Measurements from ENCODE around the gene KRT6A.
"Not testable (repeated sequence)": the region's sequence is repeated elsewhere in the genome, so short reads cannot be mapped to it uniquely, and the experiment has no call there.

Gene KRT6A

DNA sequence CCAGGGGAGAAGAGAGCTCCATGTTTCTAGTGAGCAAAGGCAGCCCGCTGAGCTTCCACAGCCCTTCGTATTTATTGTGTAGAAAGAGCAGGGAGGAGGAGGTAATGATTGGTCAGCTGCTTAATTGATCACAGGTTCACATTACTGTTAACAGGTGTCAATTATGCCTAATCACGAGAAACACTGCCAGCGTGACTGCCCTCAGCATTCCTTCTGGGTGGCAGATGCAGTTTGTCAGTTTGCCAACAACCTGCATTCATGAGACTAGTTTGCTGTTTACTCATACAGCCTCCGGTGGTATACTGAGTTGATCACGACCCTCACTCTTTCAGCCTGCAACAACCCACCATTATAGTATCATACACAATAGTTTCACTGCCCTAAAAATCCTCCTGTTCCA lies 7.5 kb upstream of the KRT6A start:
- not testable (repeated sequence) for DNase-seq (ENCODE audit: low spot score)

DNA sequence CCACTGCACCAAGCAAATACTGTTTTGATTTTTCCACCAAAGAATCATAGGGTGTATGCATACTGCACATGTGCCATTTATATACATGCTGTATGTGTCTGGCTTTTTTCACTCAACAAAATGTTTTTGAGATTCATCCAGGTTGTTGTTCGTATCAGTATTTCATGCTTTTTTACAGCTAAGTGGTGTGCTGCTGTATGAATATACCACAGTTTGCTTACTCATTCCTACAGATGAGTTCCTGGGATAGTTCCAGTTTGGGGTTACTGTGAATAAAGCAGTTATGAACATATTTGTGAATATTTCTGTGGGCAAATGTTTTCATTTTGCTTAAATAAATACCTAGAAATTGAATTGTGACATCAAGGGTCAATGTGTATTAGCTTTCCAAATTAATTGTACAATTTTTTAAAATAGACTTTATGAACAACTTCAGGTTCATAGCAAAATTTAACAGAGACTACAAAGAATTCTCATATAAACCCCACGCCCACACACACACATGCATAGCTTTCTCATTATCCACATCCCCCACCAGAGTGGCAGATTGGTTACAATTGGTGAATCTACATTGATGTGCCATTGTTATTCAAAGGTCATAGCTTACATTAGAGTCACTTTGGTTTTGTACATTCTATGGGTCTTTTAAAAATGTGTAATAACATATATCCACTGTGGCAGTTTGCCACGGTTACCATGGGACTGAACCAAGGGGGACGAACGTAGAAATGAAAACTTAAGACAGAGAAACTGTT lies 6.9 kb upstream of the KRT6A start:
- DNase-seq (ENCODE audit: low spot score), result no peak

DNA sequence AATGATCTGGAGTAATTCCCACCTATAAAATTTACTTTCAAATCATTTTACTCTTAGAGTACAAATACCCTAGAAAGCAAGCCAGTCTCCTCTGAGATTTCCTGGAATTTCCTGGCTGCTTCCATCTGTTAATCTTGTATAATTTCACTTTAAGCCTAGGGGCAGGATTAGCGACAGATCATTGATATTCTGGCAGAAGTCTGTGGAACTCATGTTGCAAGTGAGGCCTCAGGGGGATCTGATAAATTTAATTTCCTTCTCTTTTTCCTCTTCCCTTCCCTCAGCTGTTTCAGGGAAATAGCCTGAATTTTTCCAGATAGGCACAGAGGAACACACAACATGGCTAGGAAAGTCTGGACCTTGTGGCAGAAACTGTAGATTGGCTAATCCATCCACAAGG lies 5.9 kb upstream of the KRT6A start:
- DNase-seq (ENCODE audit: low spot score), result no peak

DNA sequence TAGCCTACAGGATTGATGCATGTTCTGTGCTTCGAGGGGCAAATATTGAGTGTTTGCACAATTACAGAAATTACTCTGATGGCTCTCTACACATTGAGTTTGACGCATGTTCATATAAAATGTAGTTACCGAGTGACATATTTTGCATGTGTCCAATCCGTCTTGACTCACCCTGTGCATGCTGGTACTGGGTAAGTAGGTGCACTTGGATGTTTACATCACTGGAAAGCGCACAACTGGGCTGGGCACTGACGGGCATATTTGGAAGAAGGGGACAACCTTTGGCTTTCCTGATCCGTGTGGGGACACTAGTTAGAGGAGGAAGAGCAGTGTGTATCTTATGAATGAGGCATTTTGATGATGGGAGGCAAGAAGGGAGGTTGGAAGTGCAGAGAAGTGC lies 4.9 kb upstream of the KRT6A start:
- DNase-seq (ENCODE audit: low spot score), result no peak

DNA sequence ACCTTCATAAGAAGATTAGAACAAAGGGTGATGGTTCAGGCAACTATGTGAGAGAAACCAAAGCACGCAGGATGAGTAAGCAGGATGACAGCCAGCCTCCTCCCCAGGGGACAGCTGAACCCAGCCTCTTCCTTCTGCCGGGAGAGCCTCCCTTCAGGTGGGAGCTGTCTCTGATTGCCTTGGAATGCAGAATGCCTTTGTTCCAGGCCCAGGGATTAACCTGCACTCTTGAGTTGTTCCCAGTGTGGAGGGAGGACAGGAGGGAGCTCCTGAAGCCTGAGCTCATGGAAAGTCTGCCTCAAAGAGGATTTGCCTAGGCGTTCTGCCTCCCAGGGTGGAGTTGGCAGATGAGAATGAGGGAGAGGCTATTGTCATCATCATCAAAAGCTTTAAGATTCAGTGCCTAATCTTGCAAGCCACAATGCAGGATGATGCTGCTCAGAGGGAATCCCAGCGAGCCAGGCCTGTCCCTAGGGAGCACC lies 3.6 kb upstream of the KRT6A start:
- DNase-seq (ENCODE audit: low spot score), result no peak

DNA sequence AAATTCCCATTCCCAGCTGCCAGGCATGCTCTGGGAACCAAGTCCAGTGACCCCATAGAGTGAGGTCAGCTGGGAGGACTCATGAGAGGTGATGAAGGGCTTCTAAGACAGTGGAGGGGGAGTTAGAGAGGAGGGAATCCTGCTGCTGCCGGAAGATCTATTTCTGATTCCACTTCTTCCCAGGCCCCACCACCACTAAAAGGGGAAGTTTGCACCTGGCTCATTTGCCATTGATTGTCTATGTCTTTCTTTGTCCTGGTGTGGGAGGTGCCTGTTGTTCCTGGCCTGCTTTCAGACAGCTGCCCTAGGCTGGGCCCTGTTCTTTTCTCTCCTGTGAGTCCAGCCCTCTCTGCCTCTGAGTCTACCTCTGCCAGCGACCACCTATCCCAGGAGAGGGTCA lies 3.0 kb upstream of the KRT6A start:
- DNase-seq (ENCODE audit: low spot score), result no peak

DNA sequence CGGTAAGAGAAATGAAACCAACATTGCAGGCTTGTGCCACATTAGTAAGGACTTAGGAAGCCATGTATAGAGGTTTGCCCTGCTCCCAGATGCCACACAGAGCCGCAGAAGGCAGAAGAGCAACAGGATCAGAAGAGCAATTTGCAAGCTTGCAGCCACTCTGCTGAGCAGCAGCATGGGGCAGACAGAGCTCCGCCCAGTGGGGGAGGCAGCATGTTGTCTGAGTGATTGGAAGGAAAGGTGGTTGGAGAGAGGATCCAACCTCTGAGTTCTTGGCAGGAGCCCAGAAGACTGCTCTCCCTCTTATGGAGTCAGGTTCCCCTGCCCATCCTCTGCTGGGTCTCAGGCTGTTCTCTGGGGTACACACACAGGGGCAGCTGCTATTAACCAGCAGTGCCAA lies 2.3 kb upstream of the KRT6A start:
- no peak for DNase-seq (ENCODE audit: low spot score)

DNA sequence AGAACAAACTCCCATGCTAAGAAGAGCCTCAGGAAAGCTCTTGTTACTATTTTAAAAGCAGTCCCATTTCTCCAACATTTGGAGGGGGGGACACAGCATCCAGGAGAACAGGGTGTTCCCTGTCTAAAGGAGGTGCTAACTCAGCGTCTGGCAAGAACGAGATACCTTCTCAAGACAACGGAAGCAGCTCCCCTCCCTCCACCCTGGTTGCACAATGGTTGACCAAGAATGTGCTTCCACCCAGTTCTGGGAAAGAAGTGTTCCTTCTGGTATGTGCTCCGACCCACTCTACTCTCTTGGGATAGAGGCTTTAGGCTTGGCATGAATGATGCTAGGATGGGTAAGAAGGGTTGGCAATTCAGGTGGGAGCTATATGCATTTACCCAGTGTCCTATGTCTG lies 1.5 kb upstream of the KRT6A start:
- no peak for DNase-seq (ENCODE audit: low spot score)

DNA sequence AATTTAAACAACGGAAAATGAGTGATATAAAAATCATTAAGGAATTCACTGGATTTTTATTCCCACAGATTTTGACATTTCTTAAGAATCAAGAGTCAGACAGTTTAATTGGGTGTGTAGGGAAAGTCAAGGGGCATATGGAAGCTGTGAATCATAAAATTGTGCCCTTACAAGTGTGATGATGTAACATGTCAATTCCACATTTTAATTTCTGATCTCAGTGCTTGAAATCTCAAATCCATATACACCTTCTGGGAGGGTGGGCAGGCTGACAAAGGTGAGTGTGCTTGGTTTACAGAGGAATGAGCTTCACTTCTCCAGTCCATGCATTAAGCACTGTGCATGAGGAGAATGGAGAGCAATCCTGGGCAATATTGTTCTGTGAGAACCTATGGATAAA lies 1.0 kb upstream of the KRT6A start:
- DNase-seq (ENCODE audit: low spot score), result no peak

DNA sequence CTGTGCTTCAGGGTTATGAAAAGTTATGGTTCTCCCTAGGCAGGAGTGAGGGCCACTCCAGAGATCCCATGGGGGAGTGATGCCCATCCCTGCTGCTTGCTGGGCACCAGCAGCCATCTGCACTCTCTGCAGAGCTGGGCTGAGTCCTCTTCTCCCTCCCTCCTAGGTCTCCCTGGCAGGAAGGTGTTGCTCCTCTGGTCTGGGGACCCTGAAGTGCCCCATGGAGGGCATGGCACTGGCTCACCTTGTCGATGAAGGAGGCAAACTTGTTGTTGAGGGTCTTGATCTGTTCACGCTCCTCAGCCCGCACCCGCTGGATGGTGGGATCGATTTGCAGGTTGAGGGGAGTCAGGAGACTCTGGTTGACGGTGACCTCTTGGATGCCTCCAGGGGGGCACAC lies 652 bp downstream of the KRT6A start:
- not testable (repeated sequence) for DNase-seq (ENCODE audit: low spot score)

DNA sequence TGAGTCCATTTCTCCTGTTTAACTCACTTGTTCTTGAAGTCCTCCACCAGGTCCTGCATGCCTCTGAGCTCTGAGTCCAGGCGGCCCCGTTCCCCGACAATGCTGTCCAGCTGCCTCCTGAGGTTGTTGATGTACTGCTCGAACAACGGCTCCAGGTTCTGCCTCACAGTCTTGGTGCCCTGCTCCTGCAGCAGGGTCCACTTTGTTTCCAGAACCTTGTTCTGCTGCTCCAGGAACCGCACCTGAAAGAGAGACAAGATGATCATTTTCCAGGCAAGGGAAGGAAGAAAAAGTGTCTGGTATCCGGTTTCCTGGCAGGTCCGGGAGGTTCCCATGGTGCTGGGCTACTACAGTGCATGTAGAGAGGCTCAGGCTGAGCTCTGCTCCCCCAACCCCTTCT lies 1.6 kb downstream of the KRT6A start:
- DNase-seq (ENCODE audit: low spot score), result not testable (repeated sequence)

DNA sequence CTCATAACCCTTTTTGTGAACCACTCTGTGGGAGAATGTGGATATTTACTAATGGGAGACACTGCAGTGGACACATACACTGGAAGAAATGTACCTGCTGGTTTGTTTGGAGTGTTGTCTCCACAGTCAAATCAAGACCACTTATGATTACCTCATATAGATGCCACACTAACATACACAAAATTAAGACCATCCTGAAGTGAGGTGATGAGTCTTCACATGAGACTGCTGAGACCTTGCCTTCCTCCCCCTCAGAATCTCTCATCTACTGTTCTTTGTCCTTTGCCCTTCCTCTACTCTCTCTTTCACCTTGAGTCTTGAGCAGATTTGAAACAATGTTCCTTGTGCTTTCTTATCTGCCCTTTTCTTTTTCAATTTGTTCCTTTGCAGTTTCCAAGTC lies 4.3 kb downstream of the KRT6A start:
- no peak for DNase-seq (ENCODE audit: low spot score)

DNA sequence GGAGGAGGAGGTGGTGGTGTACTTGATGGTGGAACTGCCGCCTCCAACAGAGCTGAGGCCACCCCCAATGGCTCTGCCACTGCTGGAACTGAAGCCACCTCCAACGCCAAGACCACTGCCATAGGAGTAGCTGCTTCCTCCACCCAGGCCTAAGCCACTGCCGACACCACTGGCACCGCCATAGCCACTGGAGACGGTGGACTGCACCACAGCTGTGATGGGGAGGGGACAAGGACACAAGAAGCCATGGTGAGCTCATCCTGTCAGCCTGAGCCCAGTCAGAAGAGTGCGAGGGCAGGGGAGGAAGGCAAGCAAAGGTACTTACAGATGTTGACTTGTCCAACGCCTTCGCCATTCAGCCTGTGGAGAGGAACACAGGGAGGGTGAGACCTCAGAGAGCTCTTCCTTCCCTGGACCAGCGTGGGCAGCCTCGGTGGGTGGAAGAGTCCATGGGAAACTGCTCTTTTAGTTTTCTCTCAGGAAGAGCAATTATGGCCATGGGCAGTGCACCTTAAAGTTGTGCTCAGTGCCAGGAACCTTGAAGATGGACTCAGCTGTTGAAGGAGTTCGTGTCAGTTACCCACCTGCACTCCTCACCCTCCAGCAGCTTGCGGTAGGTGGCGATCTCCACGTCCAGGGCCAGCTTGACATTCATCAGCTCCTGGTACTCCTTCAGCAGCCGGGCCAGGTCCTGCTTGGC lies 5.2 kb downstream of the KRT6A start:
- DNase-seq (ENCODE audit: low spot score), result not testable (repeated sequence)

DNA sequence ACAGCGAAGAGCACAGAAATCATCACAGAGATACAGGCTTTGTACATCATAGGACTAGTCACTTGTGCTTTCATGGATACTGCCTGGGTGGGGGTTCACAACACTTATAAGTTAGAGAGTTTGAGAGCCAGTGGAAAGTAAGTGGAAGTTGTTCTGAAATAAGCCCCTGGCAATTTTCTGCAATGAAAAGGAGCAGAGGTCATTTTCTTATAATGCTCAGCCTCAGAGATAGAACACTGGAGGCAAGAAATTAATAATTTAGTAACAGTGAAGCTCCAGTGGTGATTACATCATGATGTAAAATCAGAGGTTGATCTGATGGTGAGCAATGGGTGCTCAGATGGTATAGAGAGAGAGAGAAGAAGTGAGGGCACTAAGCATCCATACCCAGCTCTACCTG lies 5.8 kb downstream of the KRT6A start:
- DNase-seq (ENCODE audit: low spot score), result no peak

DNA sequence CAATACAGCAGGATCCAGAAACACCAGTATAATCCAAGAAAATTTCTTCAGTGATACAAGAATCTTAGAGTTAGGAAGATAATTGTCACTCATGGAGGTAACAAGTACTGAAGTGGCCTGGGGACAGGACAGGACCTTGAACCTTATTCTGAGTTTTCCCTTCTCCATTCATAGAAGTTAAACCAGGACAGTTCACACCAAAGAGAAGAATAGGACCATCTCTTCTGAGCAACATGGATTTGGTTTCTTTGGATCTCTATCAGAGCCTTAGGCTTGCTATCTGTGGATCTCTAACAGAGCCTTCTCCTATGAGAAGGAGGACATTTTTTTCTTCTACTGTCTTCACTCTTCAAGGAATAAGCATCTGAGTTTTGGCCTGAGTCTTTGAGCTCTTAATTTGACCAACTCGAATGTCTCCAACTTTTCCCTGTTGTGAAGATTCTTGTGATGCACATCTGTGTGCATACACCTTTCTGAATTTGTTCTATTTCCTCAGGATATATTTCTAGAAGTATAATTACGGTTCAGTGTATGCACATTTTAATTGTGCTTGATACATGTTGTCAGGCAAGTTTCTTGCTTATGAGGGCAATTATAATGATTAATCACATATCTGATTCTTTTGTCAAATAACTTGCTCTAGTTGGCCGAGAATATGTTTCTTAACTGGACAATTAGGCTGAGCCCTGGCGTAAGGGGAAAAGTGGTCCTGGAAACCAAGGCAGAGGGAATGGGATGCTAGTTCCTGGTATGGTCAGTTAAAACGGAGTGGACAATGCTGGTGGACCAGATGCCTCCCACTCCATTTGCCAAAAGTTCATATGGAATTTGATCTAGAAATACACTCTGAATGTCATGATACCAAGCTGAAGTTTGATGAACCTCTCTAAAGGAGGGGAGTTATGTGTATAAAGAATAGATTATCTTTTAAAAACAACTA lies 6.6 kb downstream of the KRT6A start:
- DNase-seq (ENCODE audit: low spot score), result no peak

DNA sequence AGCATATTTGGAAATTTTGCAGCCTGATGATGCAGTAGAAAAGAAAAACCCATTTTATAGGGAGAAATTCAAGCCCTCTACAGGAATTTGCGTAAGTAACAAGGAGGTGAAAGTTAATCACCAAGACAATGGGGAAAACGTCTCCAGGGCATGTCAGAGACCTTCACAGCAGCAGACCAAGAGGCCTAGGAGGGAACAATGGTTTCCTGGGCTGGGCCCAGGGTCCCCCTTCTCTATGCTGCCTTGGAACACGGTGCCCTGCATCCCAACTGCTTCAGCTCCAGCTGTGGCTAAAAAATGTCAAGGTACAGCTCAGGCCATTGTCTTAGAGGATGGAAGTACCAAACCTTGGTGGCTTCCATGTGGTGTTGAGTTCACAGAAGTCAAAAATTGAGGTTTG lies 13.0 kb downstream of the KRT6A start:
- DNase-seq (ENCODE audit: low spot score), result no peak

DNA sequence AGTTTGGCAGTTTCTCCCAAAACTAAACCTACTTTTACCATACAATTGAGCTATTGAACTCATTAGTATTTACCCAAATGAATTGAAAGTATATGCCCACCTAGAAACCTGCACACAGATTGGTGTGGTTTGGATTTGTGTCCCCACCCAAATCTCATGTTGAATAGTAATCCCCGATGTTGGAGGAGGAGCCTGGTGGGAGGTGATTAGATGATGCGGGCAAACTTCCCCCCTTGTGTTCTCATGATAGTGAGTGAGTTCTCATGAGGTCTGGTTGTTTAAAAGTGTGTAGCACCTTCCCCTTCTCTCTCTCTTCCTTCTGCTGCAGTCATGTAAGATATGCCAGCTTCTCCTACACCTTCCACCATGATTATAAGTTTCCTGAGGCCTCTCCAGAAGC lies 15.4 kb downstream of the KRT6A start:
- DNase-seq (ENCODE audit: low spot score), result no peak

DNA sequence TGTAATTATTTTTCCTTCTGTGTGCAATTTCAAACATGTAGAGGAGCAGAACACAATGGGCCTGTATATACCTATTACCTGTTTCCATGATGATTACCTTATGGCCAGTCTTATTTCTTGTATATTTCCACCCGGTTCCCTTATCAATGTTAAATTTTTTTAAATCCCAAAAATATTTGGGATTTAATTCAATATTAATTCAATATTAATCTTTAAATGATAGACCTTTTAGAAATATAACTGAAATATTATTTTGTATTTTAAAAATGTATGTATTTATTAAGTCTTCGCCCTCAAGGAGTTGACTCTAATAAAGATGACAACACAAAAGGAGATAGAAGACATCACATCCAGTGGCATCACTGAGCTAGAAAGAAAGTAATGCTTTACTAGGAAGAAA lies 18.8 kb downstream of the KRT6A start:
- DNase-seq (ENCODE audit: low spot score), result no peak

DNA sequence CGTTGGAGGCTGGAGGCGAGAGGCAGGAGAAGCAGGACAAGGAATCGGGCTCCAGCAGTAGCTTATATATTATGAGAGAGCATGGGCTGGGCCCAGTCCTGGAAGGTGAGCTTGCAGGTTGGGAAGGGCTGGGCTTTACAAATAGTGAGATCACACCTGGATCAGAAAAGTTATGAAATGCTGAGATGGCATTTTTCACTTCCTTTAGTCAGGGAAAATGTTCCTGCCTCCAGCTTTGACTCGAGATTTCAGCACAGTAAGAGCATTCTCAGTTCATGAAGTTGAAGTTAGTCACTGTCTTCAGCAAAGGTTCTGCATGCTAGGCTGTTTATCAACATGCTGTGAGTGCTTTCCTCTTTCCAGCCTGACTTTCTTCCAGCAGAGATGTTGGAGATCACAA lies 19.3 kb downstream of the KRT6A start, which contains the start of gene KRT6C:
Gene KRT6C, minus strand, starts transcription at position 38 of the 400 bp plus-strand sequence. CDS start 68 bp downstream, outside the sequence.
- DNase-seq (ENCODE audit: low spot score), result no peak

DNA sequence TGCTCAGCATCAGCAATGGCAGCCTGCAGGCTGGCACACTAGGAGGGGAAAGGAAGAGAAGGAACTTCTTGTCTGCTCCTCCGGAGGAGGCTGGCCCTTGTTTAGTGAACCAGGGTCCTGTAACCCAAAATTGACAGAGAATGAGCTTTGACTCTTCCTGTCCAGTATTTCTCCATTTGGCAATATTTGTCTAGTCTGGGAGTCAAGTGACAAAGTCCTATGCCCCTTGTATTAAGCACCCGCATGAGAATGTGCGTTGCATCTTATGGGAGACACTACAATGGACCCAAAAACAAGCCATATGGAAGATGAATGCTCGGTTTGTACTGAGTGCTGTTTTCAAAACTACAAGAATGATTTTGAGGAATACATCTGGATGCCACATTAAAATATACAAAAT lies 23.2 kb downstream of the KRT6A start:
- no peak for DNase-seq (ENCODE audit: low spot score)

DNA sequence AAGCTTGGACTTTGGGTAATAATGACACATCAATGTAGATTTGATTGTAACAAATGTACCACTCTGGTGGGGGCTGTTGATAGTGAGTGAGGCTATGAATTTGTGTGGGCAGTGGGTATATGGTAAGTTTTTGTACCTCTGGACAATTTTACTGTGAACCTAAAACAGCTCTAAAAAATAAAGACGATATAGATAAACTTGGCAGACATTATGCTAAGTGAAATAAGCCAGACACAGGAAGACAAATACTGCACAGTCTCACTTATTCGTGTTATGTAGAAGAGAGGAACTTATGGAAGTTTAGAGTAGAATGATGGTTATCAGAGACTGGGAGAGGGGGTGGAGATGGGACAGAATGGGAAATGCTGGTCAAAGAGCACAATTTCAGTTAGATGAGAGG lies 28.2 kb downstream of the KRT6A start:
- DNase-seq (ENCODE audit: low spot score), result no peak

DNA sequence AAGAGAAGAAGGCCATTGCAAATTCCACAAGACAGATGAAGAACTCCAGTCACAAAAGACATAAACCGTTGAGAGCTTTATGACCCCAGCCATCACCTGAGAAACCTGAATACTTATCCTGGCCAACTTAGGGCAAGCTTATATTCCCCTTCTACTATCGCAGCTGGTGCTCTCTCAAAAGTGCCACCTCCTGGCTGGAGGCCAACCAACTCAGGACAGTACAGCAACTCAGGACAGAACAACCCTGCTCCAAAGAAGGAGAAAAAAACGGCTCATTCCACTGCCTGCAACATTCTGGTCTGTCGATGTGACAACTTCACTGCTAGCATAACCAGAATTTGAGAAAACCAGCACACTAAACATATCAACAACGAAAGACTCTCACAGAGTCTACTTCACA lies 31.4 kb downstream of the KRT6A start:
- DNase-seq (ENCODE audit: low spot score), result no peak

DNA sequence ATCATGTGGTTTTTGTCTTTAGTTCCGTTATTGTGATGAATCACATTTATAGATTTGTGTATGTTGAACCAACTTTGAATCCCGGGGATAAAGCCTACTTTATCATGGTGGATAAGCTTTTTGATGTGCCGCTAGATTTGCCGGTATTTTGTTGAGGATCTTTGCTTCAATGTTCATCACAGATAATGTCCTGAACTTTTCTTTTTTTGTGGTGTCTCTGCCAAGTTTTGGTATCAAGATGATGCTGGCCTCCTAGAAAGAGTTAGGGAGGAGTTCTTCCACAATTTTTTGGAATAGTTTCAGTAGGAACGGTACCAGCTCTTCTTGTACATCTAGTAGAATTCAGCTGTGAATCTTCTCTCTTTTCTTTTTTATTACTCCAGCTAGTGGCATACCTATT lies 34.2 kb downstream of the KRT6A start:
- DNase-seq (ENCODE audit: low spot score), result no peak
